Inflammatory macrophage treated with lipopolysaccharide for 4 hours (primary cell): ENCODE measurements around the gene DCBLD1.

Source experiments
- DNase-seq: peaks from one replicate; pipeline ENCODE4 v3.0.0-alpha.2; 2020

The DCBLD1 gene

DNA sequence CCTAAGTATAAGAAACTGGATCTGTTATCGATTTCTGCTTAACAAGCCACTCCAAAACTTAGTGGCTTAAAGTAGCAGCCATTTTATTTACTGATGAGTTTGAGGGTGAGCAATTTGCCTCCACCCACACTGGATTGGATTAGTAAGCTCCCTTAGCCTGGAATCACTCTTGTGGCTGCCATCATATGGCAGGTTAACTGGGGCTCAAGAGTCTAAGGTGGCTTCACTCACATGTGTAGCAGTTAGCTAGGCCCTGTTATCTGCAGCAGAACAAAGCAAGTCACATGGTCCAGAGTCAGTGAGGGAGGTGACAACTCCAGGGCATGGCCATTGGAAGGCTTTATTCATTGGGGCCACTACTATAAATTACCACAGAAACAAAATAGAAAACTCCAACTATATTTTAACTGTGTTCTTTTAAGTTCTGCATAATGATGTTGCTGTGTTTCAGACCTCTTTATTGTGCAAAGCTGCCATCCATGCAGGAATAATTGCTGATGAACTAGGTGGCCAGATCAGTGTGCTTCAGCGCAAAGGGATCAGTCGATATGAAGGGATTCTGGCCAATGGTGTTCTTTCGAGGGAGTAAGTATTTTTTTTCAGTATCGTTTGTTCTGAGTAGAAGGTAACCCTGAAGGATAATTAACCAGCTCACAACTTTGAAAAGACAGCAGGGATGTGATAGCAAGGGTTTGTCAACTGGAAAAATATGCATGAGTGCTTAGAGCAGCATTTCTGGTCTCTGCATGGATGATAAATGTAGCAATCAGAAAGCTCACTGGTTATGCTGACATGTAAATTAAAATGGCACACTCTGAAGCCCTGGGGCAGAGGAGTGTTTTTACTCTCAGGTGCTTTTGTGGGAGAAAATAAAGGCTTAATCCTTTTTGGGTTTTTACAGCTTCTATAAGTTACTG lies 49.6 kb downstream of the DCBLD1 start:
- DNase-seq, result no peak

DNA sequence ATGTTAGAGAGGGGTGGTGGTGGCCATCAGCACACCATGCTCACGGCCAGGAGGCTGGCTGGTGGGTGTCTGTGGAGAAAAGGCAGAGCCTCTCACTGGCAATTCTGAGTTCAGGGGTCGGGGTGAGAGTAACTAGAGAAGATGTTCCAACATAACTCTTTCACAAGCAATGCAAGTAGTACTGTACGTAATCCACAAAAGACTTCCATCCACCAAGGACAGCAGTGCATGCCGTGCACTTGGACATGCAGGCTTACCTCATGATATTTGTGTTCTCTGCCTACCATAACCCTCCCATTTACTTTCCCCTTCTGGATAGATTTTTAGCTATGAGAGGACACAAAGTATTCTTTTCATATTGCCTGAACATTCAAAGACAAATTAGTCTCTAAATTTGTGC lies 51.3 kb downstream of the DCBLD1 start:
- no peak for DNase-seq

DNA sequence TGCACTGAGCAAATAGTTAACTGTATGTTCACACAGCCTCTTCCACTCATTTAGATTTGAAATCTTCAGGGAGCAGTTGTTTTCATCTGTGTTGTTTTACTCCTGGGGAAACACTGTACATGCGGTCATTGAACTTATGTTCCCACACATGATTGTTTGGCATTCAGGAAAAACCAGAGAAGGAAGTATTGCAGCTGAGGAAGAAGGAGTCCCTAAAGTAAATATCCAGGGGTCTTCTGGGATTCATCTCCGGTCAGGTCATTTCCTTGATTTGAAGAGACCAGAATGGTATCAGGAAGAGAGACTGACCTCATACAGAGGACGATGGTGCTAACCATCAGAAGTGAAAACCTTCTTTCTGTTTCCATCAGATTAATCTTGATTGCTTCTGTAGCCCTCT lies 52.5 kb downstream of the DCBLD1 start:
- no peak for DNase-seq

DNA sequence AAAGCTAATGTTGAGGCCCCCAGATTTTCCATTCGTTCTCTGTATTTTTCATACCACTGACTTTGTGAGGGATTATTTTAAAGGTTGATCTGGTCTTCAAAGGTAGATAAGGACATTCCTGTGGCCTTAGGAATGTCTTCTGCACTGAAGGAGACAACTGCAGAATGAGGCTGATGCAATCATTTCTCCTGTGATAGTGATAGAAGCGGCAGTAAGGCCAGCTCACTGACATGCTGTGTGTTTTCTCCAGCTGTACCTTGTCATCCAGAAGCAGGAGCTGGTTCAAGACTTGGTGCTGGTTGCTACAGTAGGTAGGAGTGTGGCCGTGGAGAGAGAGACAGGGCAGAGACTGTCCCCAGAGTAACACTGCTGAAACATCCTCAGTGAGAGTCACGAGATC lies 53.8 kb downstream of the DCBLD1 start:
- DNase-seq, result no peak

DNA sequence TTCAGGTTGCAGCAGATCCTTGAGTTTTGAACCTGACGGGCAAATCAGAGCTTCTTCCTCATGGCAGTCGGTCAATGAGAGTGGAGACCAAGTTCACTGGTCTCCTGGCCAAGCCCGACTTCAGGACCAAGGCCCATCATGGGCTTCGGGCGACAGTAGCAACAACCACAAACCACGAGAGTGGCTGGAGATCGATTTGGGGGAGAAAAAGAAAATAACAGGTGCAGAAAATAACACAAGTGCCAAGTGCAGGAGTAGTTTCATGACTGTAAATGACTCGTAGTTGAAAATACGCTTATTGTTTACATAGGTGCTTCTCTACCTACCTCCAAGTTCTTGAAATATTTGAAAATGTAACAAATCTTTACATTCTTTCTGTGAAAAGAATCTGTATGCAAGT lies 56.1 kb downstream of the DCBLD1 start:
- no peak for DNase-seq

DNA sequence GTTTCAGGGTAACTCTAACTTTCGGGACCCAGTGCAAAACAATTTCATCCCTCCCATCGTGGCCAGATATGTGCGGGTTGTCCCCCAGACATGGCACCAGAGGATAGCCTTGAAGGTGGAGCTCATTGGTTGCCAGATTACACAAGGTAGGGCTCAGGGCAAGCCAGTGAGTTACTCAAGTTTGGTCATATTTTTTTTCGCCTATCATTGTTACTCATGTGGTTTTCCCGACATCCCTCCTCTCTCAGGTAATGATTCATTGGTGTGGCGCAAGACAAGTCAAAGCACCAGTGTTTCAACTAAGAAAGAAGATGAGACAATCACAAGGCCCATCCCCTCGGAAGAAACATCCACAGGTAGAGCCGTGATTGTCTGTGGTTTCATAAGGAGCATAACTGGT lies 58.2 kb downstream of the DCBLD1 start:
- no peak for DNase-seq

DNA sequence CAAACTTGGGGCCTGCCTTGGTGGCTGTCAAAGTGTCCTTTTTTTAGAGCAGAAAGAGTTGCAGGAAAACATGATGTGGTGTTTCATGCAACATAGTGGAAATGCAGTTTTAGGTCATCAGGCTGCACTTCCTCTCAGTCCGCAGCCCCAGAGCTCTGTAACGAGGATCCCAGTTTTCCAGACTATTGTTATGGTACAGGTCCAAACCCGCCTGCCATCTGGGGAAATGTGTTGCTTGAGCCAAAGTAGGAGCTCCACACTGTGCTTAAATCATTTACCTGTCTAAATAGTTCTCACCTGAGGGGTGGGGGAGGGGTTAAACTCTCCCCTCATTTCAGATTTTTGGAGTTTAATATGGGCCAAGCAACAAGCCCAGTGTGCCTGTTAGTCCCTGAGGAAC lies 60.0 kb downstream of the DCBLD1 start:
- no peak for DNase-seq

DNA sequence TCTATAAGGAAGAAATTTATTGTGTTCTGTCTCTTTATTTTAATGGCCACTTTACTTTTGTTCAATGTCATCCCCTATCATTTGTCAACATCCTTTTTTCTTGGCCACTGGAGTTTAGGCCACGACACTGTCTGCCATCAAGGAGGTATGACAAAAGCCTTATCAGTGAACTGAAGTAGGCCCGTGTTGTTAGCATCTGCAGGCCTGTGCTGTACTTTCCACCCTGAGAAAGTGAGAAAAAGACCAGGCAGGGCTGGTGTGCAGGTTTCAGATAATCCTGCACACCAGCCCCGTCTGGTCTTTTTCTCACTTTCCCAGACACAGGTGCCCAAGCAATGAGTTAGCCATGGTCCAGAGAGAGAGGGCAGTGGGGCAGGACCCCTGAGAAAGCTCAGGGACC lies 62.2 kb downstream of the DCBLD1 start:
- no peak for DNase-seq

DNA sequence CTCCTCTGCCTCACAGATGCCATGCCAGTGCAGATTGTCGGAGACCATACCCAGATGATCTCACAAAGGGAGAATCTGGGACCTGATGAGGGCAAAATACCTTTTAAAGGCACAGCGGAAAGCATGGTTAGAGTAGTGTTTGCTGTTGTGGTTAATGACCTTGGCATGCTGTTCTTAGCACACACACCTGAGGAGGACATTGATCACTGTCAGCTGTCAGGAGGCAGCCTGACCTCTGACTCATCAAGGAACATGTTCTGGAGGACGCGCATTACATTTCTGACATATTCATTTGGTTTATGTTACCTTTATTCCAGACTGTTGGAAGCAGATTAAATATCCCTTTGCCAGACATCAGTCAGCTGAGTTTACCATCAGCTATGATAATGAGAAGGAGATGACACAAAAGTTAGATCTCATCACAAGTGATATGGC lies 62.7 kb downstream of the DCBLD1 start:
- DNase-seq, result no peak

DNA sequence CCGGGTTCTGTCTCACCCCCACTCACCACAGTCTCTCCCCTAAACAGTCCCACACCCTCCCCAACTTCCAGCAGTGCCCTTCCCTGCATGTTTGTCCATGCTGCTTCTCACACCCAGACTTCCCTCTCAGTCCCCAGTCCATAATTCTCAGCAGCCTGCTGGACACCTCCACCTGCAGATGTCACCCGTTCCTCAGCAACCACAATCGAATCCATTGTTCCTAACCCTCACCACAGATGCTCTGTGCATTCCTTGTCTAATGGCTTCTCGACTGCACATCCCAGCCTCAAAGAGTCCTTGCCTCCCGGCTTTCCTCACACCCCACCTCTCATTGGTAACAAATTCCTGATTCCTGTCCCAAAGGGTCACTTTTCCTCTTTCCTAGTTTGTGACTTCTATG lies 64.2 kb downstream of the DCBLD1 start:
- DNase-seq, result no peak

DNA sequence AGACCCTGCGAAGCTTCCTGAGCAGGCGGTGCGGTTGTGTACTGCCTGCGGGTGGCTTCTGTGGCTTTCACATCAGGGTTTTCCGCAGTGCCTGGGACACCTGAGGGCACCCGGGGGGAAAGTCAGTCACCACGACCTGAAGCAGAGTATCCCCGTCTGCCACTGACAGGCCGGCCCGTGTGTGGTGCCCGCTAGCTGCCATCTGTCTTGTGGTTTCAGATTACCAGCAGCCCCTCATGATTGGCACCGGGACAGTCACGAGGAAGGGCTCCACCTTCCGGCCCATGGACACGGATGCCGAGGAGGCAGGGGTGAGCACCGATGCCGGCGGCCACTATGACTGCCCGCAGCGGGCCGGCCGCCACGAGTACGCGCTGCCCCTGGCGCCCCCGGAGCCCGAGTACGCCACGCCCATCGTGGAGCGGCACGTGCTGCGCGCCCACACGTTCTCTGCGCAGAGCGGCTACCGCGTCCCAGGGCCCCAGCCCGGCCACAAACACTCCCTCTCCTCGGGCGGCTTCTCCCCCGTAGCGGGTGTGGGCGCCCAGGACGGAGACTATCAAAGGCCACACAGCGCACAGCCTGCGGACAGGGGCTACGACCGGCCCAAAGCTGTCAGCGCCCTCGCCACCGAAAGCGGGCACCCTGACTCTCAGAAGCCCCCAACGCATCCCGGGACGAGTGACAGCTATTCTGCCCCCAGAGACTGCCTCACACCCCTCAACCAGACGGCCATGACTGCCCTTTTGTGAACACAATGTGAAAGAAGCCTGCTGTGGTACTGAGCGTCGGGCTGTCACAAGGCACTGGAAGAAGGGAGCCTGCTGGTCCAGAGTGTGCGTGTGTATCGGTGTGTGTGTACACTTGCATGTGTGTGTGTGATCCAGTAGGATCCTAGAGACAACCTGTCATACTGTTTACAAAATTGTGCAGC lies 65.5 kb downstream of the DCBLD1 start:
- DNase-seq, result peak; percentile 14

DNA sequence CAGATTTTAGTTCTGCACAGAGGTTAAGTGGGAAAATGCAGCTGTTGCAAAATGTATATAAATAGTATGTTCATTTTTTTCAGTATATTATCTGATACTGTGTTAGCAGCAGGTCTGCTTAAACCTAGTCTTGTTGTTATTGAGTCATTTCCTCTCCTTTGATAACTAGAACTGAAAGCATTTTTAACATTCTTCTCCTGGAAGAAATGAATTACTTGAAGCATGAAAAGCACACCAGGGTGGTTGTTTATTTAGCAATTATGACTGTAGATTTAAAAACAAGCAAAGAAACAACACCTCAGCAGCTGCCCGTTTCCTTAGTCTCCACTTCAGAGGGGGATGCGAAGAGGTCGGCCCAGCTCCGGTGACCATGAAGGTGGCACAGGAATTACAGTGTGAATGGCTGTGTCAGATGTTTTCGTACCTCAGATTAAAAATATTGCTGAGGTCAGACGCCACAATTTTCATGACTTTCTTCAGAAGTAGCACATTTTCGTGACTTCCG lies 66.4 kb downstream of the DCBLD1 start:
- no peak for DNase-seq

DNA sequence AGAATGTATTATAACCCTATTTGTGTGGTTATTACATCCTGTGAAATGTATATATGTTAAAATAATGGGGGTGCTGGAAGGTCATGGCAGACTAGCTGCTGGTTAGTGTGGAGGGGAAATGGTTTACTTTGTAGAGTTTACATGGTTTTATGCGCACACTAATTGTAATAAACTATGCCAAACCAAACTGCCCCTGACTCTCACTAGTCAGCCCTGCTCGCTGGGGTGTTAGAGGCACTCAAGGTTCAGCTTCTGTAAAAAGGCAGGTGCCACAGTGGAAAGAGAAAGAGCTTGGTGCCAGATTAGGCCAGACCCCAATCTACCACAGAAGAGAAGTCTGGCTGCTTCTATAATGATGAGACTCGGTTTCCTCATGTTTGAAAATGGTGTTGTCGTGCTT lies 67.1 kb downstream of the DCBLD1 start:
- no peak for DNase-seq

DNA sequence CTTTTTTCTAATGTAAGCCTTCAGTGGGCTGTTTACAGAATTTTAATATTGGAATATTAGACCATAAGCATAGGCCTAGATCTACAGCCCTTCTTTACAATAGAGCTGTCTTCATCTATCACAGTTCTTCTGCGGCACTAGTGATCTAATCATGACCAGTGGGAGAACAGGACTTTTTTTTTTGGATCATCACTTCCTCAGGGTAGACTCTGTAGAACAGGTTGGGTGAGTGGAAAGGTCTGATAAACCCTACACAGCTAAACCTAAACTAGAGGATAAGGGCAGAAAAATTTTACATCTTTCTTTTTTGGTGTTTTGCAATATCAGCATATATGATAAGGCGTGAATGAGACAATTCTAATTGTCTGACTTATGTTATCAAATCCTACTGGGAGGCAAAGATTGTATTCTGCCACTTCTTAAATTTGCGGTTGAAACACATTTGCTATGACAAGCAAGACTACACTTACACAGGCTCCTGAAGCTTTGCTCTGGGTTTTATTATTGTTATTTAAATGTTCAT lies 67.7 kb downstream of the DCBLD1 start:
- no peak for DNase-seq

DNA sequence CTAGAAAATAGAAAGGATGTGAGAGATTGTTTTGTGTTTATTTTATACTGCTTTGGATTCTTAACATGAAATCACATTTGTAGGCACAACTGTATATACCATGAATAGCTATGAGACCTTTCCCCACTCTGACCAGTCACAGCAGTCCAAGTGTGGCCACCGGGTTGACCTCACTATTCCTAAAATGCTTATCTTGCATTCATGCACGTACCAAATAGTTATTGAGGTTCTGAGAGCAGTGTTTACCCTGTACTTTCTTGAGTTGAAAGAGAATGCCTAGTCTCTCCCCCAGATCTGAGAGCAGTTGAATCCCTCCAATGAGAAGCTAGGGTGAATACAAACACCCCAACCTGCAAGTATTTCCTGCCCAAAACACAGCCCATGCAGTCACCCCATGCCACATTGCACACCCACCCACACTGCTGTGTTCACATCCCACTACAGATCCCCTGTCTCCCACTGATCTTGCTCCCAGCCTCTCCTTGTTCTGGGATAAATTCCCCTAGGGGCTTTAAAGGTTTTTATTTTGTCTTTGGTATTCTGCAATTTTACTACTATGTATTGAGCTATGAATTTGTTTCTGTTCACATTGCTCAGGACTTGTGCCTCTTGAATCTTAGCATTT lies 68.3 kb downstream of the DCBLD1 start:
- DNase-seq, result no peak

DNA sequence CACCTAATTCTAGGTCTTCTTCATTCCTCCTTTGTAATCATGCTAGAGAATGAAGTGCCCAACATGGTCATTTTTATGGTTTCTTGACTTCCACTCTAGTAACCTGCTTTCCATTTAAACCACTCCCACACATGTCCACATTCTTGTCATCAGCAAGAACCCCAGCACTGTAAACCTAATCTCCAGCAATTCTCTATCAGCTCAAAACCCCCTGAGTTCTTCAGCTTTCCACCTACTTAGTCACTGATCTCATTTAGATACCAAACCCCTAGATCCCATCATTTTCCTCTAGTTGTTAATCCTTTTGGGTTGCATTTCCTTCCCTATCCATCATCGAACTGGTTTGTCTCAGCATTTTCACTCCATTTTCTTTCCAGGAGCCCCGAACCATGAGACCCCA lies 70.1 kb downstream of the DCBLD1 start:
- DNase-seq, result no peak

DNA sequence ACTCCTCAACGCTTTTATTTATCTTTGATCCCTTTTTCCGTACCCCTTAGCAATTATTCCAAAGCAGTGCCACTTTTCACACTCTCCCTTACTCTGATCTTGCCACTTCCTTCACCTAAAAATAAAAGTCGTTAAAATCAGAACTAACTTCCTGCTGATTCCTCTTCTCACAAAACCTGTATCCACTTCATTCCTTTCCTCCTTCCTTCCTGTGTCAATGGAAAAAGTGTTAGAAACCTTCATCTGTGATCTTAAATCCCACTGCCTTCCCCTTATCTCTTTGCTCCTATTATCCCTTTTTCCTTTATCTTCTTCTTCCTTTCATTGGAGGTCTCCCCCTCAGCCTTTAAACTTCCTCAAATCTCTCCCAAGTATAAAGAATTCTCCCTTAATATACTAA lies 70.7 kb downstream of the DCBLD1 start:
- DNase-seq, result no peak

DNA sequence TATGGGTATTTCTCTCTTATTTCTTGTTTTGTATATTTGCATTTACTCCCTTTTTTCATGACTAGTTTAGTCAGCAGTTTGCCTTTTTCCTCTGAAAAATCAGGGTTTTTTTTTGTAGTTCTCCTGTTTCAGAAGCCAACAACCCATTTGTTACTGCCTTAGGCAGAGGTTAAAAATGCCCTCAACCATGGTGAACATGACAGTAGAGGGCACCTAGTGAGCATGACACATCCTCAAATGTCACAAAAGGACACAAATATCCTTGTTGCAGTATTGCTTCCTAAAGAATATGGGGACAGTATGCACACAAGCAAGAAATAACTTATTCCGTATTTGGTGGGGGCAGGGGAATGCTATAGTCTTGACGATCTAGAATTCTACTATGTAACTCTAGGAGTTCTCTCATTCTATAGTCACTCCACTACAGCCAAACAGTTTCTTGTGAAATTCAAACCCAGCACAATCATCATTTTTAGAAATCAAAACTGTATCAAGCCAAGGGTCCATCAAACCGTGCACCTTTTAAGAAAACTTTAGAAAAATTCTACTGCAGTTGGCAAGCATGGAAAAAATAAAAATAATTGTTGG lies 72.9 kb downstream of the DCBLD1 start:
- peak; percentile 9 for DNase-seq

DNA sequence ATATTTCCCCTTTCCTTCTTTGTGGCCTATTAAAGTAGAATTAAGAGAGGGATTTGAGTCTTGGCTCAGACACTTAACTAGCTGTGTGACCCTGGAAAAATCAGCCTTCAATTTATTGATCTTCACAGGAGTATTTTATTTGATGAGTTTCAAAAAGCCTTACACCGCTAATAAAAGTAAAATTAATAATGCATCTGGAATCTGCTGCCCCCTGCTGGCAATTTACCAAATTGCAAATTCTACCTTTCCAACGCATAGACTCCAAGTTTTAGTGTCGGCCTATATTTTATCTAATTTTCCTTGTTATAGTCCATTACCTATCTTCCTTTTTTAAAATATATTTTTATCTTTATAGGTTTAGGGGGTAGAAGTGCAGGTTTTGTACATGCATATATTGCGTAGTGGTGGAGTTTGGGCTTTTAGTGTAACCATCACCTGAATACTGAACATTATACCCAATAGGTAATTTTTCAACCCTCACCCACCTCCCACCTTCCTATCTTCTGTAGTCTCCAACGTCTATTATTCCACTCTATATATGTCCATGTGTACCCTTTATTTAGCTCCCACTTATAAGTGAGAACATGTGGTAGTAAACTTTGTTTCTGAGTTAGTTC lies 73.5 kb downstream of the DCBLD1 start:
- peak; percentile 46 for DNase-seq

DNA sequence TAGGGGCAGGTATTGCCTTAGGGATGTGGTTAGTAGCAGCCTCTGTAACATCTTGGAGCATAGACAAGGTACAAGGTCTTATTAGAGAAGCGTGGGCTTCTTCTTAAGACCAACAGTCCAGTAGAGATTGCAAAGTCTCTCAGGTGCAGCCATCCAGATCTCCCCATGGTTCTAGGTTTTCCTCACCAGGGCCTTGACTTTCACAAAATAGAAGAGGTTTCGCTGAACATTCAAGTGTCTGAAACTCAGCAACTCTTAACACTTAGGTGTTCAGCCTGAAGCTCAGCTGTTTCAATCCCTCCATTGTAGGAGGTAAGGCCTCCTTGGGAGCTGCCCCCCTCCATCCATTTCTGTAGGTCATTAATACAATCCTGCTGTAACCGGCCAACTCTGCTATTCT lies 75.5 kb downstream of the DCBLD1 start:
- DNase-seq, result no peak

DNA sequence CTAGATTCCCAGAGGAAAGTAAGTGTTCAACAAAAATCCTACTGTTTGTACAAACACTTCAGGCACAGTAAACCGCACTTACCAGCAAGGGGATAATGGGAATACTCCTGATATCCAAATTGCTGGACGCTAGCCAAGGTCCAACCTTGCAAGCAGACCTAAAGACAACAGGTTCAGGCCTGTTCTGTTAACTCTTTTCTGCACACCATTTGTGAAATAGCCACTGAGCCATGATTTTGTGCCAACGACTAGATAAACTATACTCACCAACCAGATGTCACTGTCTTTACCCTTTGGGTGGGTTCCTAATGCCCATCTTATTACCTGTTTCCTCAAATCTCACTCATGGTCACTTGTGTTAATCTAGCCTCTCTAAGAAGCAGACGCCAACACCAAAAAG lies 76.3 kb downstream of the DCBLD1 start:
- DNase-seq, result no peak

DNA sequence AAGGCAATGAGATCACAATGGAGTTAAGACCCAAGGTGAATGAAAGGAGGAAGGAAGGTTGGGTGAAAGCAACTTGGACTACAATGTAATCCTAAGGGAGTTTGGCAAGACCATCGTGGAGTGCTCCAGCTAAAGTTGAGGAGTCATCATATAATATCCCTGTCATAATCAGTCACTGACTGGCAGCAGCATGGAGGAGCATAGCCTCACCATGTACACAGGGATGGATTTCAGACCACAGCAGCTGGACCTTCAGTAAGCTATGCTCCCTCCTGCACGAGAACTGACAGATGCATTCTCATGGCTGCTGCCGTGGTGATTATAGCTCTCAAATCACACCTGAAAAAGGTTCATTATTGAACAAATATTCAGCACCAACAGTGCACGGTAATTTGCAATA lies 76.8 kb downstream of the DCBLD1 start:
- DNase-seq, result no peak
